ENCODE data around the gene PCBD1. TPM values are rescaled to one million over a fixed set of nuclear protein-coding genes. Genes with fewer than 3 reads are reported as not detected.

The PCBD1 gene
- total RNA-seq = 108 and 123 TPM in 2 replicates

GRCh38 chr10:70887804-70888800 lies at the start of gene PCBD1:
Gene PCBD1, minus strand, starts transcription at chr10:70888565. Its CDS starts 32 bp downstream, at chr10:70888533.

Other genes with a start within 250 kb of the PCBD1 start
- gene ADAMTS14, start 216.1 kb downstream of the PCBD1 start, total RNA-seq = 1.6 and 2.5 TPM in 2 replicates
- not detected in 2 replicates for gene TBATA, start 103.2 kb downstream of the PCBD1 start, total RNA-seq
- 35.8 and 57.9 TPM in 2 replicates for gene SGPL1, start 72.6 kb downstream of the PCBD1 start, total RNA-seq

All from mesangial cell (primary cell).